HL-60 (cell line): ENCODE results near the gene SNX3.

ENCODE experiments used
- DNase-seq, 2 experiments: peaks; one replicate each; pipeline ENCODE4 v3.0.0-alpha.2; 2010 to 2020; ENCODE audit warnings: low read depth in 1 of 2, low spot score in 1 of 2
- H3K27ac ChIP-seq: fragments of 250-450 bp; sonication (Bioruptor Pico); replicated peaks from 2 replicates; pipeline ENCODE4 v1.5.1; 2020; ENCODE audit warnings: mild to moderate bottlenecking, moderate library complexity
- H3K27me3 ChIP-seq: fragments of 250-450 bp; sonication (Bioruptor Pico); 2 replicates; pipeline ENCODE4 v1.5.1; 2021; ENCODE audit warnings: mild to moderate bottlenecking, moderate library complexity; ENCODE audit not compliant: insufficient read depth, poor library complexity, severe bottlenecking
- H3K4me3 ChIP-seq: replicated peaks from 2 replicates; pipeline ENCODE4 v1.5.1; 2011; ENCODE audit warnings: mild to moderate bottlenecking, control low read depth, low read length; ENCODE audit not compliant: insufficient read depth
- GABPA ChIP-seq: IDR thresholded peaks from 2 replicates; pipeline ENCODE4 v1.6.1; 2012; ENCODE audit warnings: low read depth
- POLR2AphosphoS5 ChIP-seq: IDR thresholded peaks from 2 replicates; pipeline ENCODE4 v1.6.1; 2012; ENCODE audit warnings: low read depth
- SPI1 ChIP-seq: IDR thresholded peaks from 2 replicates; pipeline ENCODE4 v1.6.1; 2012; ENCODE audit warnings: low read depth, mild to moderate bottlenecking, borderline replicate concordance
- TF ChIP-seq, protein P1 (sequence below): IDR thresholded peaks from one replicate; pipeline ENCODE4 v1.5.1; 2011; ENCODE audit warnings: low read length, control low read depth, inconsistent platforms; ENCODE audit not compliant: insufficient read depth
- TF ChIP-seq, protein P2 (sequence below): IDR thresholded peaks from 2 replicates; pipeline ENCODE4 v1.6.1; 2012; ENCODE audit warnings: low read depth; ENCODE audit not compliant: insufficient replicate concordance

The SNX3 gene

DNA sequence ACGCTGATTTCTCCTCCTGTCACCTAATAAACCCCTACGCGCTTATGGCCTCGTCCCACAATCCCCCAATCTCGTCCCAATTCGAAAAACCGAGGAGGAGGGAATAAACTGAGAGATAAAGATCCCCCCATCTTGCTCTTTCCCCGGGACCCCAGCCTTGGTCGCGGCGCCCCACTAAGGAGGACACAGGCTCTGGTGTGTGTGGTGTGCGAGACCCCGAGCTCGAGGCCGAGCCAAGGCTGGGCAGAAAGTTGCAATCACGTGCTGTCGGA lies 96.4 kb downstream of the SNX3 start:
- Histone ChIP-seq H3K4me3 (no peak overlapping the region), H3K27me3 (peaks cover 98% of the 10 kb centered on the region), H3K27ac (no peak overlapping the region)
- no peak for DNase-seq
- TF ChIP-seq GABPA (no peak), SPI1 (no peak), POLR2AphosphoS5 (no peak)
- TF ChIP-seq, protein P1, sequence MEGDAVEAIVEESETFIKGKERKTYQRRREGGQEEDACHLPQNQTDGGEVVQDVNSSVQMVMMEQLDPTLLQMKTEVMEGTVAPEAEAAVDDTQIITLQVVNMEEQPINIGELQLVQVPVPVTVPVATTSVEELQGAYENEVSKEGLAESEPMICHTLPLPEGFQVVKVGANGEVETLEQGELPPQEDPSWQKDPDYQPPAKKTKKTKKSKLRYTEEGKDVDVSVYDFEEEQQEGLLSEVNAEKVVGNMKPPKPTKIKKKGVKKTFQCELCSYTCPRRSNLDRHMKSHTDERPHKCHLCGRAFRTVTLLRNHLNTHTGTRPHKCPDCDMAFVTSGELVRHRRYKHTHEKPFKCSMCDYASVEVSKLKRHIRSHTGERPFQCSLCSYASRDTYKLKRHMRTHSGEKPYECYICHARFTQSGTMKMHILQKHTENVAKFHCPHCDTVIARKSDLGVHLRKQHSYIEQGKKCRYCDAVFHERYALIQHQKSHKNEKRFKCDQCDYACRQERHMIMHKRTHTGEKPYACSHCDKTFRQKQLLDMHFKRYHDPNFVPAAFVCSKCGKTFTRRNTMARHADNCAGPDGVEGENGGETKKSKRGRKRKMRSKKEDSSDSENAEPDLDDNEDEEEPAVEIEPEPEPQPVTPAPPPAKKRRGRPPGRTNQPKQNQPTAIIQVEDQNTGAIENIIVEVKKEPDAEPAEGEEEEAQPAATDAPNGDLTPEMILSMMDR: no peak
- TF ChIP-seq, protein P2, sequence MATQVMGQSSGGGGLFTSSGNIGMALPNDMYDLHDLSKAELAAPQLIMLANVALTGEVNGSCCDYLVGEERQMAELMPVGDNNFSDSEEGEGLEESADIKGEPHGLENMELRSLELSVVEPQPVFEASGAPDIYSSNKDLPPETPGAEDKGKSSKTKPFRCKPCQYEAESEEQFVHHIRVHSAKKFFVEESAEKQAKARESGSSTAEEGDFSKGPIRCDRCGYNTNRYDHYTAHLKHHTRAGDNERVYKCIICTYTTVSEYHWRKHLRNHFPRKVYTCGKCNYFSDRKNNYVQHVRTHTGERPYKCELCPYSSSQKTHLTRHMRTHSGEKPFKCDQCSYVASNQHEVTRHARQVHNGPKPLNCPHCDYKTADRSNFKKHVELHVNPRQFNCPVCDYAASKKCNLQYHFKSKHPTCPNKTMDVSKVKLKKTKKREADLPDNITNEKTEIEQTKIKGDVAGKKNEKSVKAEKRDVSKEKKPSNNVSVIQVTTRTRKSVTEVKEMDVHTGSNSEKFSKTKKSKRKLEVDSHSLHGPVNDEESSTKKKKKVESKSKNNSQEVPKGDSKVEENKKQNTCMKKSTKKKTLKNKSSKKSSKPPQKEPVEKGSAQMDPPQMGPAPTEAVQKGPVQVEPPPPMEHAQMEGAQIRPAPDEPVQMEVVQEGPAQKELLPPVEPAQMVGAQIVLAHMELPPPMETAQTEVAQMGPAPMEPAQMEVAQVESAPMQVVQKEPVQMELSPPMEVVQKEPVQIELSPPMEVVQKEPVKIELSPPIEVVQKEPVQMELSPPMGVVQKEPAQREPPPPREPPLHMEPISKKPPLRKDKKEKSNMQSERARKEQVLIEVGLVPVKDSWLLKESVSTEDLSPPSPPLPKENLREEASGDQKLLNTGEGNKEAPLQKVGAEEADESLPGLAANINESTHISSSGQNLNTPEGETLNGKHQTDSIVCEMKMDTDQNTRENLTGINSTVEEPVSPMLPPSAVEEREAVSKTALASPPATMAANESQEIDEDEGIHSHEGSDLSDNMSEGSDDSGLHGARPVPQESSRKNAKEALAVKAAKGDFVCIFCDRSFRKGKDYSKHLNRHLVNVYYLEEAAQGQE: no peak

DNA sequence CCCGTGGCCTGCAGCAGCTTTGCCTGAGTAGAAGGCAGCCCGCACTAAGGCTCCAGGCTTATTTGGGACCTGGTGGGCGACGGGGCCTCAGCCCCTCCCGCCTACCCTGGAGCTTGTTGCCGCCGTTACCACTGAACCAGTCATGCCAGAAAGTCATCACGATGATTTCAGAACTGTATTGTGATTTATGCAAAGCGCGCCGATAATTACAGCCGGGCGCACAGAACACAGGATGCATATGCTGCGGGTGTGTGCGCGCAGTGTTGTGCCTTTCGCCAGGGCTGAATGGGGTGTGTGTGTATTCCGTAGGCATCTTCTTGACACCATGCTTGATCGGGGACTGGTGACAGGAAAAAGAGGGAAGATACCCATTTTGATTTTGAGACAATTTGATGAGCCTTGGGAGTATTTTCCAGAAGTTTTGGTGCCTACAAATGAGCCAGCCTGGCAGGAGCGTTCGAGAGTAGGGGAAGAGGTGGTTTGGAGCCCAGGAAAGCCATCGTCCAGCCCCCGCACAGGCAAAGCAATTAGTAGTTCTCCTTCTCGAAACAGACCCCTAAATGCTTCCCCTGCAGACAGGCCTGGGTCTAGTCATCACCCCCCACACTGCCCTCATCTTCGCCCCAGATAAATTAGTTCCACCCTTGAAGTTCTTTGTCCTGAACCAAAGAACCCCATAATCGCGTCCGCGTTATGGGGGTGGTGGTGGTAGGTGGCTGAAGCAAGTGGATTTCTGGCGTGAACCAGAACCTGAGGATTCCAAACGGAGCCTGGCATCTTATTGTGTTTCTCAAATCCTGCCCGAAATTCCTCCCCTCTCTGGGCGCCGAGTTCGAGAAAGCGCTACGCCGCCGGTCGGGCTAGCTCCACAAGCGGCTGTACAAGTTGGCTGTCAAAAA lies 96.9 kb downstream of the SNX3 start:
- no peak overlapping the region for H3K4me3 ChIP-seq
- no peak for DNase-seq
- TF ChIP-seq, protein P1: no peak
- TF ChIP-seq, protein P2: no peak
- TF ChIP-seq SPI1 (no peak), POLR2AphosphoS5 (no peak), GABPA (no peak)

GRCh38 chr6:108163267-108163643 lies 97.6 kb downstream of the SNX3 start:
- no peak overlapping the region for H3K27ac ChIP-seq
- no peak overlapping the region for H3K4me3 ChIP-seq
- H3K27me3 ChIP-seq: peaks cover 97% of the 10 kb centered on the region
- no peak for DNase-seq
- TF ChIP-seq GABPA (no peak), POLR2AphosphoS5 (no peak), SPI1 (no peak)
- TF ChIP-seq, protein P2: no peak
- TF ChIP-seq, protein P1: no peak

More for the DNA sequence above, 96.9 kb downstream of the SNX3 start:
- Histone ChIP-seq H3K27me3 (peaks cover 97% of the 10 kb centered on the region), H3K27ac (no peak overlapping the region)
